Measurements from ENCODE around the gene APOA4. TPM values are rescaled to one million over a fixed set of nuclear protein-coding genes. Genes with fewer than 3 reads are reported as not detected.

The APOA4 gene
- total and polyA plus RNA-seq, 8 donors = 0.08 to 278 (median 0.45) TPM; not detected in 4

DNA sequence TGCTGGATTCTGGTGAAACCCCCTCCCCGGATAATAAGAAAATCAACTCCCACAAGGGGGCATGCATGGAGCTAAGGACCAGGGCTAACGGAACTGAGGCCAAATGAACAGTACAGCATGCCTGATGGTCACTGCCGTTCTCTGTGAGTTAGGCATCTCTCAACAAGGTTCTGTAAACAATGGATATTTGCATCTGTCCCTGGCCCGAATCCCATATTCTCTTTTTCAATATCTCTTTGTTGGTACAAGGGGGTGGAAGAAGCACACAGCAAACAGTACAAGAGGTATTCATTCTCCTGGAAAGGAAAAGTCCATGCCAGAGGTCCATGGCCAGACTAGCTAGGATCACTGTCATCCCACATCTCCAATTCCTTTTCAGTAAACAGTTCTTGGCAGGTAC, 46.5 kb upstream of the APOA4 start:
- H3K4me3 ChIP-seq = no peak overlapping the region
- no peaks in the 10 kb centered on the region for H3K9me3 ChIP-seq
- TF ChIP-seq, protein P1, sequence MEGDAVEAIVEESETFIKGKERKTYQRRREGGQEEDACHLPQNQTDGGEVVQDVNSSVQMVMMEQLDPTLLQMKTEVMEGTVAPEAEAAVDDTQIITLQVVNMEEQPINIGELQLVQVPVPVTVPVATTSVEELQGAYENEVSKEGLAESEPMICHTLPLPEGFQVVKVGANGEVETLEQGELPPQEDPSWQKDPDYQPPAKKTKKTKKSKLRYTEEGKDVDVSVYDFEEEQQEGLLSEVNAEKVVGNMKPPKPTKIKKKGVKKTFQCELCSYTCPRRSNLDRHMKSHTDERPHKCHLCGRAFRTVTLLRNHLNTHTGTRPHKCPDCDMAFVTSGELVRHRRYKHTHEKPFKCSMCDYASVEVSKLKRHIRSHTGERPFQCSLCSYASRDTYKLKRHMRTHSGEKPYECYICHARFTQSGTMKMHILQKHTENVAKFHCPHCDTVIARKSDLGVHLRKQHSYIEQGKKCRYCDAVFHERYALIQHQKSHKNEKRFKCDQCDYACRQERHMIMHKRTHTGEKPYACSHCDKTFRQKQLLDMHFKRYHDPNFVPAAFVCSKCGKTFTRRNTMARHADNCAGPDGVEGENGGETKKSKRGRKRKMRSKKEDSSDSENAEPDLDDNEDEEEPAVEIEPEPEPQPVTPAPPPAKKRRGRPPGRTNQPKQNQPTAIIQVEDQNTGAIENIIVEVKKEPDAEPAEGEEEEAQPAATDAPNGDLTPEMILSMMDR (IDR thresholded peaks at IDR 0.05) = no peak
- H3K27ac ChIP-seq = no peak overlapping the region
- peaks cover 0 to 9% (median 0%) of the 10 kb centered on the region in 4 donors for H3K4me1 ChIP-seq
- 73 to 84% (median 74%) methylated on average over 4 of the region's 4 CpGs for WGBS, 5 donors
- peaks cover 40 to 100% (median 99%) of the 10 kb centered on the region in 4 donors for H3K36me3 ChIP-seq
- H3K27me3 ChIP-seq = no peaks in the 10 kb centered on the region
- DNase-seq = no peak
- intact Hi-C loops (cut with DNase I; ENCODE audit: low total_unique reads) = no loop called here

GRCh38 chr11:116868066-116868465, 45.0 kb upstream of the APOA4 start:
- H3K27me3 ChIP-seq = no peaks in the 10 kb centered on the region
- peaks cover 0 to 9% (median 0%) of the 10 kb centered on the region in 4 donors for H3K4me1 ChIP-seq
- no peak overlapping the region for H3K4me3 ChIP-seq
- TF ChIP-seq, protein P1 (IDR thresholded peaks at IDR 0.05) = no peak
- TF ChIP-seq EP300 (IDR thresholded peaks at IDR 0.05) (no peak), POLR2AphosphoS5 (IDR thresholded peaks at IDR 0.05) (no peak), POLR2A (IDR thresholded peaks at IDR 0.05) (no peak)
- DNase-seq = no peak
- peak overlapping the region in 2 of 5 donors; percentile 23 to 65 for H3K27ac ChIP-seq
- intact Hi-C loops (cut with DNase I; ENCODE audit: low total_unique reads) = no loop called here
- H3K36me3 ChIP-seq = peaks cover 35 to 100% (median 100%) of the 10 kb centered on the region in 4 donors
- 79 to 92% (median 85%) methylated on average over 3 of the region's 3 CpGs for WGBS, 5 donors
- no peaks in the 10 kb centered on the region for H3K9me3 ChIP-seq

DNA sequence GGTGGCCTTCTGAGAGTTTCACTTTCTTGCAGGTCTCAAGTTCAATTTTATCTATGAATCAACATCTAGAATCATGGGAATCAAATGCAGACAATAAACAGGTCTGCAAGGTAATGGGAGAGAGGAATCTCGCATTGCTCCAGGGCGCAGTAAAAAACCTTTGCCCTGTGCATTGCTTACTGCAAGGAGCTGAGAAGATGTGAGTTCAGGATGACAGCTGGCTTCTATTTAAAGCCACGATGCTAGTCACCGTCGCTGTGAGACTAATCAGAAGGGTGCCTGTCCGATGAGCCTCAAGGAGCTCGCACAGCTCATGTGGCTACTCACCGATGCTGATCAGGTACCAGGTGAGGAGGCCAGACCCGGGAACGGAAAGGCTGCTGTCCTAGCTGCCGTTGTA, 44.5 kb upstream of the APOA4 start:
- no peak overlapping the region for H3K27ac ChIP-seq
- no peak overlapping the region for H3K4me3 ChIP-seq
- peaks cover 33 to 100% (median 100%) of the 10 kb centered on the region in 4 donors for H3K36me3 ChIP-seq
- DNase-seq = no peak
- H3K27me3 ChIP-seq = no peaks in the 10 kb centered on the region
- no peaks in the 10 kb centered on the region for H3K9me3 ChIP-seq
- TF ChIP-seq POLR2AphosphoS5 (IDR thresholded peaks at IDR 0.05) (no peak), EP300 (IDR thresholded peaks at IDR 0.05) (no peak), POLR2A (IDR thresholded peaks at IDR 0.05) (no peak)
- TF ChIP-seq, protein P1 (IDR thresholded peaks at IDR 0.05) = no peak
- intact Hi-C loops (cut with DNase I; ENCODE audit: low total_unique reads) = no loop called here
- H3K4me1 ChIP-seq = peaks cover 0 to 9% (median 0%) of the 10 kb centered on the region in 4 donors
- 92 to 97% (median 95%) methylated on average over 10 to 11 of the region's 11 CpGs for WGBS, 5 donors

DNA sequence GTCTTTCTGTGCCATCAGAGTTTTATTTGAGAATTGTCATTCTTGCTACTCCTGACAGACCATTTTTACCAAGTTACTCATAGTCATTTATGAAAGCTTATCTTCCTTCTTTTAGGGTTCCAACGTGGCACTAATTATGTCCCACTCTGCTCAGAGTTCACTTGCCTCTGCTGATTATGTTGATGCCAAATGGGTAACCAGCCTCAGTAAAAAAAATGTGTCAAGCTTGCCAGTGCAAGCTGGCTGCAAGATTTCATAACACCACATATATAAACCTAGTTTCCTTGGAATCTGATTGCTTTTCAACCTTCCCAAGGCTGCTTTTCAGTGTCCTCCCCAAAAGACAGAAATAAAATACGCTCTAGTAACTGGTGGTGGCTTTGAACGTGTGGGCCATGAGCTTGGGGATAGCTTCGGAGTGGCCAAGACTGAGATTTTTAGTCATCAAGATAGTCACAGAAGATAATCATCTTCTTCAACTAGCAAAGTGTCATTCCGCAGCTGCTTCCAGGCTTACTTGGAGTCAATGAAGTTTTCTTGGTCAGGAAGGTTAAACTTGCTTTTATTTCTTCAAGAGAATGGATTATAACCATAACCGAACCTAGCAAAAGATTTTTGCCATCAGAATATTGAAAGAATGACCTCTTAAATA, 43.8 kb upstream of the APOA4 start:
- H3K4me3 ChIP-seq = no peak overlapping the region
- H3K9me3 ChIP-seq = no peaks in the 10 kb centered on the region
- H3K27me3 ChIP-seq = no peaks in the 10 kb centered on the region
- TF ChIP-seq EP300 (IDR thresholded peaks at IDR 0.05) = no peak
- no peak for TF ChIP-seq POLR2AphosphoS5 (IDR thresholded peaks at IDR 0.05)
- TF ChIP-seq POLR2A (IDR thresholded peaks at IDR 0.05) = no peak
- TF ChIP-seq, protein P1 (IDR thresholded peaks at IDR 0.05) = no peak
- intact Hi-C loops (cut with DNase I; ENCODE audit: low total_unique reads) = no loop called here
- no peak for DNase-seq
- no peak overlapping the region for H3K27ac ChIP-seq
- 84 to 89% (median 85%) methylated on average over 6 of the region's 6 CpGs for WGBS, 5 donors
- H3K36me3 ChIP-seq = peaks cover 40 to 100% (median 100%) of the 10 kb centered on the region in 4 donors
- H3K4me1 ChIP-seq = peaks cover 0 to 9% (median 0%) of the 10 kb centered on the region in 4 donors
